Measurements from ENCODE around the gene PLCG2.
"Not testable (repeated sequence)": the region's sequence is repeated elsewhere in the genome, so short reads cannot be mapped to it uniquely, and the experiment has no call there.

Gene PLCG2

GRCh38 chr16:81790830-81791435 lies 11.8 kb downstream of the PLCG2 start:
- DNase-seq, result no peak

- DNase-seq, result no peak
Measured at GRCh38 chr16:81792828-81793227, 13.7 kb downstream of the PLCG2 start.

- DNase-seq, result no peak
Measured at GRCh38 chr16:81795193-81795592, 16.1 kb downstream of the PLCG2 start.

- peak; percentile 72 for DNase-seq
Measured at GRCh38 chr16:81796035-81796434, 16.9 kb downstream of the PLCG2 start.

- no peak for DNase-seq
Measured at GRCh38 chr16:81796583-81797346, 17.7 kb downstream of the PLCG2 start.

- peak; percentile 84 for DNase-seq
Measured at GRCh38 chr16:81797443-81797842, 18.4 kb downstream of the PLCG2 start.

- peak; percentile 77 for DNase-seq
Measured at GRCh38 chr16:81798311-81799137, 19.4 kb downstream of the PLCG2 start.

GRCh38 chr16:81799138-81799504 lies 20.0 kb downstream of the PLCG2 start:
- DNase-seq, result no peak

GRCh38 chr16:81801724-81802123 lies 22.6 kb downstream of the PLCG2 start:
- not testable (repeated sequence) for DNase-seq

- DNase-seq, result no peak
Measured at GRCh38 chr16:81803332-81803731, 24.2 kb downstream of the PLCG2 start.

GRCh38 chr16:81804134-81804610 lies 25.1 kb downstream of the PLCG2 start:
- DNase-seq, result peak; percentile 60

GRCh38 chr16:81806696-81807095 lies 27.6 kb downstream of the PLCG2 start:
- DNase-seq, result no peak

- no peak for DNase-seq
Measured at GRCh38 chr16:81807767-81808358, 28.8 kb downstream of the PLCG2 start.

GRCh38 chr16:81808933-81809480 lies 29.9 kb downstream of the PLCG2 start:
- DNase-seq, result no peak

GRCh38 chr16:81809567-81809966 lies 30.5 kb downstream of the PLCG2 start:
- DNase-seq, result no peak

- DNase-seq, result no peak
Measured at GRCh38 chr16:81810361-81810760, 31.3 kb downstream of the PLCG2 start.

GRCh38 chr16:81810894-81811538 lies 31.9 kb downstream of the PLCG2 start:
- no peak for DNase-seq

GRCh38 chr16:81813648-81814047 lies 34.6 kb downstream of the PLCG2 start:
- DNase-seq, result no peak

- no peak for DNase-seq
Measured at GRCh38 chr16:81814751-81815428, 35.8 kb downstream of the PLCG2 start.

- DNase-seq, result no peak
Measured at GRCh38 chr16:81815429-81815766, 36.3 kb downstream of the PLCG2 start.

- no peak for DNase-seq
Measured at GRCh38 chr16:81816351-81816750, 37.3 kb downstream of the PLCG2 start.

- no peak for DNase-seq
Measured at GRCh38 chr16:81816793-81817210, 37.7 kb downstream of the PLCG2 start.

Measured in hematopoietic multipotent progenitor cell treated with erythropoietin and hydrocortisone succinate and interleukin-3 and kit ligand, for 4 days (in vitro differentiated cells).